NCI-H82 (cell line): ENCODE measurements around the gene PLEKHF1.
"Not testable (repeated sequence)": the region's sequence is repeated elsewhere in the genome, so short reads cannot be mapped to it uniquely, and the experiment has no call there.

ENCODE experiments used
- DNase-seq: peaks from one replicate; lab custom pipeline; 2025; lab: John Stamatoyannopoulos, UW

Gene PLEKHF1

GRCh38 chr19:29702161-29702962 is 37.1 kb downstream of the PLEKHF1 start:
- no peak for DNase-seq

- no peak for DNase-seq
Observed at GRCh38 chr19:29702963-29703320, 37.7 kb downstream of the PLEKHF1 start.

GRCh38 chr19:29704562-29705558 is 39.6 kb downstream of the PLEKHF1 start:
- DNase-seq, result no peak

GRCh38 chr19:29705706-29706105 is 40.4 kb downstream of the PLEKHF1 start:
- no peak for DNase-seq

GRCh38 chr19:29706635-29707034 is 41.4 kb downstream of the PLEKHF1 start:
- no peak for DNase-seq

GRCh38 chr19:29708554-29709439 is 43.5 kb downstream of the PLEKHF1 start:
- no peak for DNase-seq

GRCh38 chr19:29709440-29709798 is 44.2 kb downstream of the PLEKHF1 start:
- DNase-seq, result not testable (repeated sequence)

GRCh38 chr19:29711584-29712132 is 46.4 kb downstream of the PLEKHF1 start:
- DNase-seq, result no peak

GRCh38 chr19:29712744-29713516 is 47.7 kb downstream of the PLEKHF1 start:
- DNase-seq, result no peak

GRCh38 chr19:29714371-29714952 is 49.2 kb downstream of the PLEKHF1 start:
- peak; percentile 56 for DNase-seq

- DNase-seq, result peak; percentile 79
Observed at GRCh38 chr19:29714953-29715700, 49.9 kb downstream of the PLEKHF1 start, which contains the start of gene C19orf12. TSS of gene C19orf12 (minus strand) at chr19:29715261. CDS start at chr19:29708413, 6,848 bp downstream.

GRCh38 chr19:29715701-29716581 is 50.7 kb downstream of the PLEKHF1 start:
- peak; percentile 47 for DNase-seq

- DNase-seq, result no peak
Observed at GRCh38 chr19:29717051-29717450, 51.8 kb downstream of the PLEKHF1 start.

- DNase-seq, result no peak
Observed at GRCh38 chr19:29724102-29724641, 58.9 kb downstream of the PLEKHF1 start.

GRCh38 chr19:29724746-29725145 is 59.5 kb downstream of the PLEKHF1 start:
- no peak for DNase-seq
